GM12878 (cell line): ENCODE results near the gene TGFBI. TPM values are rescaled to one million over a fixed set of nuclear protein-coding genes. Genes with fewer than 3 reads are reported as not detected.

Experiments
- ATAC-seq: fragments of 200-7000 bp; cut with Tn5 transposase; 3 replicates; pipeline ENCODE4 v1.9.1; 2020; ENCODE audit warnings: mild to moderate bottlenecking, moderate library complexity
- BruUV-seq: library from RNA; stranded (reverse); fragments of 400-500 nt; replicated peaks from 2 replicates; lab custom pipeline; 2021; lab: Mats Ljungman, UMichigan
- CTCF ChIA-PET: fragments of 300-600 bp; sonication (Branson Sonifier 250); formaldehyde crosslinking; extraction: SDS; loops from one replicate; lab custom pipeline; 2021; ENCODE audit warnings: inconsistent platforms; lab: Yijun Ruan, JAX
- POLR2A ChIA-PET: fragments of 350-600 bp; formaldehyde crosslinking; extraction: SDS; loops from one replicate; lab custom pipeline; 2021; ENCODE audit warnings: inconsistent platforms; lab: Charles Lee
- RAD21 ChIA-PET: fragments of 300-600 bp; sonication (Branson Sonifier 250); formaldehyde crosslinking; loops from one replicate; lab custom pipeline; 2023; ENCODE audit warnings: antibody characterized with exemption; ENCODE audit not compliant: unreplicated experiment; lab: Charles Lee
- SMC1A ChIA-PET: fragments of 300-600 bp; sonication (Branson Sonifier 250); formaldehyde crosslinking; loops from one replicate; lab custom pipeline; 2023; ENCODE audit not compliant: unreplicated experiment, uncharacterized antibody; lab: Charles Lee
- DNase-seq: peaks from one replicate; pipeline ENCODE4 v3.0.0-alpha.2; 2011; ENCODE audit warnings: low read depth, low spot score
- FAIRE-seq: peaks from 3 replicates; lab custom pipeline; 2011; peaks lifted over from hg19 to GRCh38; lab: Jason Lieb, UNC
- H2AFZ ChIP-seq: 2 replicates; pipeline ENCODE4 v1.6.0; 2011; ENCODE audit warnings: low read depth, low read length, control low read depth; ENCODE audit not compliant: control insufficient read depth
- H3K27ac ChIP-seq: 2 replicates; pipeline ENCODE4 v1.5.1; 2011; ENCODE audit warnings: control low read depth; ENCODE audit not compliant: control insufficient read depth, insufficient read depth
- H3K27me3 ChIP-seq, 2 experiments: replicated peaks in 1 of 2; 2 replicates each; pipeline versions ENCODE4 v1.6.0 to v1.6.1; 2011; ENCODE audit warnings: low read length in 1 of 2; ENCODE audit not compliant: control insufficient read depth in 2 of 2, insufficient read depth in 2 of 2
- H3K36me3 ChIP-seq, 2 experiments: 2 replicates each; pipeline ENCODE4 v1.5.1; 2011; ENCODE audit warnings: low read length in 1 of 2; ENCODE audit not compliant: control insufficient read depth in 2 of 2, insufficient read depth in 2 of 2
- H3K4me1 ChIP-seq: 2 replicates; pipeline ENCODE4 v1.6.1; 2011; ENCODE audit warnings: mild to moderate bottlenecking, low read length, moderate library complexity, mixed read lengths; ENCODE audit not compliant: control insufficient read depth, insufficient read depth
- H3K4me2 ChIP-seq: 2 replicates; pipeline ENCODE4 v1.6.0; 2011; ENCODE audit warnings: control low read depth; ENCODE audit not compliant: control insufficient read depth, insufficient read depth
- H3K4me3 ChIP-seq: fragments of 200-600 bp; sonication (generic); 2 replicates; pipeline ENCODE4 v1.5.1; 2016
- H3K79me2 ChIP-seq: 2 replicates; pipeline ENCODE4 v1.6.0; 2011; ENCODE audit warnings: low read length; ENCODE audit not compliant: control insufficient read depth, insufficient read depth
- H3K9ac ChIP-seq: 2 replicates; pipeline ENCODE4 v1.8.0; 2011; ENCODE audit warnings: low read length, control low read depth, mixed read lengths; ENCODE audit not compliant: control insufficient read depth, insufficient read depth
- H3K9me3 ChIP-seq: replicated peaks from 3 replicates; pipeline ENCODE4 v1.5.1; 2011; ENCODE audit warnings: mild to moderate bottlenecking, low read length; ENCODE audit not compliant: control insufficient read depth, insufficient read depth
- H4K20me1 ChIP-seq: 2 replicates; pipeline ENCODE4 v1.6.0; 2011; ENCODE audit not compliant: control insufficient read depth, insufficient read depth
- BCL11A ChIP-seq: IDR thresholded peaks from 2 replicates; pipeline ENCODE4 v1.6.1; 2011; ENCODE audit warnings: low read depth, low read length
- BHLHE40 ChIP-seq, 2 experiments: fragments of 450-650 bp in 1 of 2; IDR thresholded peaks; 2 replicates each; pipeline ENCODE4 v1.6.1; 2011 to 2017; ENCODE audit warnings: low read depth in 2 of 2, borderline replicate concordance in 1 of 2, improper control_type of control experiment in 1 of 2, low read length in 1 of 2, mild to moderate bottlenecking in 1 of 2
- BRCA1 ChIP-seq: IDR thresholded peaks from 2 replicates; pipeline ENCODE4 v1.6.1; 2011; ENCODE audit warnings: low read depth, low read length, improper control_type of control experiment
- CHD1 ChIP-seq: IDR thresholded peaks from 2 replicates; pipeline ENCODE4 v1.6.1; 2012; ENCODE audit warnings: low read depth, low read length, improper control_type of control experiment
- EED ChIP-seq: sonication (generic); IDR thresholded peaks from 2 replicates; pipeline ENCODE4 v1.6.1; 2016; ENCODE audit warnings: antibody characterized with exemption, low read depth
- HCFC1 ChIP-seq: fragments of 150-350 bp; IDR thresholded peaks from 2 replicates; pipeline ENCODE4 v1.6.1; 2014; ENCODE audit warnings: low read length
- KLF5 ChIP-seq: fragments of 450-650 bp; IDR thresholded peaks from 2 replicates; pipeline ENCODE4 v1.6.1; 2014; ENCODE audit warnings: mild to moderate bottlenecking; ENCODE audit not compliant: partially characterized antibody
- MEF2B ChIP-seq: fragments of 450-650 bp; IDR thresholded peaks from 2 replicates; pipeline ENCODE4 v1.6.1; 2018; ENCODE audit warnings: mild to moderate bottlenecking, moderate library complexity; ENCODE audit not compliant: partially characterized antibody, poor library complexity, severe bottlenecking
- MXI1 ChIP-seq: fragments of 150-350 bp; IDR thresholded peaks from 2 replicates; pipeline ENCODE4 v1.6.1; 2011; ENCODE audit warnings: low read depth, mild to moderate bottlenecking, inconsistent platforms, low read length, improper control_type of control experiment
- MYC ChIP-seq: IDR thresholded peaks from 2 replicates; pipeline ENCODE4 v1.6.1; 2011; ENCODE audit warnings: mild to moderate bottlenecking, low read length, moderate library complexity, inconsistent platforms; ENCODE audit not compliant: insufficient read depth, insufficient replicate concordance, insufficient read length, severe bottlenecking
- PML ChIP-seq: IDR thresholded peaks from 2 replicates; pipeline ENCODE4 v1.6.1; 2012; ENCODE audit warnings: low read length, inconsistent platforms
- PRDM15 ChIP-seq: fragments of 450-650 bp; formaldehyde crosslinking; IDR thresholded peaks from 2 replicates; pipeline ENCODE4 v1.4.0; 2020; ENCODE audit warnings: mild to moderate bottlenecking, moderate library complexity
- TCF12 ChIP-seq: IDR thresholded peaks from 2 replicates; pipeline ENCODE4 v1.6.1; 2011; ENCODE audit warnings: low read depth, mild to moderate bottlenecking, low read length
- TCF7 ChIP-seq: IDR thresholded peaks from 2 replicates; pipeline ENCODE4 v1.6.1; 2014; ENCODE audit warnings: antibody characterized with exemption, borderline replicate concordance
- WGBS: methylation state at CpG from one replicate; pipeline ENCODE4 v1.1.6; 2016; ENCODE audit warnings: low lambda C conversion rate; ENCODE audit not compliant: insufficient replicate concordance, insufficient coverage; ENCODE audit errors: missing lambda C conversion rate; 5-methylcytosine and 5-hydroxymethylcytosine counted together
- in situ Hi-C: fragments of 300-500 bp; cut with MboI; formaldehyde crosslinking; loops from 9 replicates; pipeline ENCODE4 v1.14.3; 2018; ENCODE audit warnings: mixed read lengths
- intact Hi-C: fragments of 100-400 bp; cut with micrococcal nuclease; formaldehyde crosslinking; loops from one replicate; pipeline ENCODE4 v1.14.2; 2022; ENCODE audit not compliant: unreplicated experiment
- polyA plus RNA-seq, 11 experiments: library from polyadenylated mRNA; depleted of rRNA in 4 of 11; unstranded in 6 of 11; stranded (reverse) in 5 of 11; fragments of >200 nt; fragmentation: Nextera tagmentation in 4 of 11; fragmentation: Illumina TruSeq in 1 of 11; extraction: Ambion mirVana in 4 of 11; extraction: Trizol in 1 of 11; gene quantifications; 1 replicate in 1 of 11; 2 replicates in 10 of 11; pipeline versions ENCODE4 v1.2.1 to v1.2.3, GENCODE V29; 2011 to 2016; ENCODE audit warnings: inconsistent platforms in 2 of 11, missing spikeins in 2 of 11, low read depth in 1 of 11
- total RNA-seq, 4 experiments: library from RNA; depleted of rRNA in 3 of 4; stranded (reverse); fragments of >200 nt in 3 of 4; fragmentation: Illumina TruSeq in 1 of 4; extraction: Trizol in 1 of 4; gene quantifications; 2 replicates each; pipeline versions ENCODE4 v1.2.1 to v1.2.3, GENCODE V29; 2013 to 2021
- TF ChIP-seq, protein P1 (sequence below): fragments of 450-650 bp; IDR thresholded peaks from 2 replicates; pipeline ENCODE4 v1.6.1; 2017; ENCODE audit warnings: borderline replicate concordance

The TGFBI gene
- total and polyA plus RNA-seq, 10 of the 15 experiments (the other 5 are each of a cell fraction or from before 2014, with no cell fraction given): 0.12 to 1.8 (median 0.19) TPM

GRCh38 chr5:136106351-136107031, 77.7 kb downstream of the TGFBI start (continued):
- TF ChIP-seq TCF7 (no peak), BHLHE40 (IDR thresholded peaks at IDR 0.05; ENCODE audit: borderline replicate concordance in 1 of 2, low read depth in 2 of 2, low read length in 1 of 2) (no peak), PRDM15 (CRISPR knock-in tag) (no peak), CHD1 (no peak), PML (no peak)

DNA sequence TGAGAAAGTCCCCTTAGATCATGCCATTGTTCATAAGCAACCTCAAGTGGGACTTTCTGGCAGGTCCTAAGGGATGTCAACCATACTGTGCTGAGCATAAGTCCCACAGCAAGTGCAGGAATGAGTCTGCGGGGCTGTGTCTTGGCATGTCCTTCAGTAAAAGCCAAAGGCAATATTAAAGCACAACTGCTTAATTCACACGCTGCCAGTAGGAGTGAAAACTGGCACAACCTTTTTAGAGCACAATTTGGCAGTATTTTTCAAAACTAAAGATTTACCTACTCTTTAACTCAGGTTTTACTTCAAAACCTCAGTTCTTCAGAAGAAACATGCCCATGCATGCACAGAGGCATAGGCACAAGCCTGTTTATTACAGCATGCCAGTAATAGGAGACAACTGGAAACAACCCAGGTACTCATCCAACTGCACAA, 79.4 kb downstream of the TGFBI start:
- Histone ChIP-seq H3K9me3 (no peaks in the 10 kb centered on the region), H3K9ac (no peak overlapping the region), H3K4me3 (no peak overlapping the region), H3K36me3 (no peaks in the 10 kb centered on the region), H3K27ac (no peak overlapping the region), H2AFZ (no peak overlapping the region), H3K79me2 (no peaks in the 10 kb centered on the region), H3K27me3 (no peaks in the 10 kb centered on the region), H4K20me1 (no peaks in the 10 kb centered on the region), H3K4me2 (no peak overlapping the region), H3K4me1 (no peaks in the 10 kb centered on the region)
- ATAC-seq (peak; percentile 82), DNase-seq (peak; percentile 45), FAIRE-seq (no peak)
- CTCF ChIA-PET: interaction anchor here (1.5 to 1.6 kb wide), 2 partner anchors 10 to 27 kb away, joined by 4 to 5 read pairs; no protein-coding TSS in a partner anchor
- intact Hi-C loops: no loop called here
- in situ Hi-C loops: no loop called here
- POLR2A ChIA-PET: no interaction called here
- BruUV-seq: no TSS peak
- RAD21 ChIA-PET: interaction anchor here (0.8 to 1.6 kb wide), 2 partner anchors 33 to 34 kb away, joined by 3 to 7 read pairs; no protein-coding TSS in a partner anchor
- WGBS: 4% methylated on average over 2 of the region's 2 CpGs
- SMC1A ChIA-PET: interaction anchor here (1.4 kb wide), 3 partner anchors 10 to 33 kb away, joined by 4 to 11 read pairs (median 6); no protein-coding TSS in a partner anchor
- TF ChIP-seq EED (peak; percentile 69; the same call in 1 of the 2 replicates), MEF2B (peak; percentile 90), MYC (no peak), MXI1 (no peak), BRCA1 (no peak), BCL11A (peak; percentile 59; the same call in 1 of the 2 replicates), HCFC1 (no peak), KLF5 (no peak), TCF12 (0 out of 2 replicates have a peak, but pooled peaks have one; percentile 27)
- TF ChIP-seq, protein P1, sequence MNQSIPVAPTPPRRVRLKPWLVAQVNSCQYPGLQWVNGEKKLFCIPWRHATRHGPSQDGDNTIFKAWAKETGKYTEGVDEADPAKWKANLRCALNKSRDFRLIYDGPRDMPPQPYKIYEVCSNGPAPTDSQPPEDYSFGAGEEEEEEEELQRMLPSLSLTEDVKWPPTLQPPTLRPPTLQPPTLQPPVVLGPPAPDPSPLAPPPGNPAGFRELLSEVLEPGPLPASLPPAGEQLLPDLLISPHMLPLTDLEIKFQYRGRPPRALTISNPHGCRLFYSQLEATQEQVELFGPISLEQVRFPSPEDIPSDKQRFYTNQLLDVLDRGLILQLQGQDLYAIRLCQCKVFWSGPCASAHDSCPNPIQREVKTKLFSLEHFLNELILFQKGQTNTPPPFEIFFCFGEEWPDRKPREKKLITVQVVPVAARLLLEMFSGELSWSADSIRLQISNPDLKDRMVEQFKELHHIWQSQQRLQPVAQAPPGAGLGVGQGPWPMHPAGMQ: no peak
